NOMO-1 (cell line): ENCODE results near the gene SEC61B.

Experiments used
- DNase-seq, 2 experiments: peaks; one replicate each; lab custom pipeline; 2025; ENCODE audit not compliant: unreplicated experiment in 2 of 2; lab: John Stamatoyannopoulos, UW

Gene SEC61B

DNA sequence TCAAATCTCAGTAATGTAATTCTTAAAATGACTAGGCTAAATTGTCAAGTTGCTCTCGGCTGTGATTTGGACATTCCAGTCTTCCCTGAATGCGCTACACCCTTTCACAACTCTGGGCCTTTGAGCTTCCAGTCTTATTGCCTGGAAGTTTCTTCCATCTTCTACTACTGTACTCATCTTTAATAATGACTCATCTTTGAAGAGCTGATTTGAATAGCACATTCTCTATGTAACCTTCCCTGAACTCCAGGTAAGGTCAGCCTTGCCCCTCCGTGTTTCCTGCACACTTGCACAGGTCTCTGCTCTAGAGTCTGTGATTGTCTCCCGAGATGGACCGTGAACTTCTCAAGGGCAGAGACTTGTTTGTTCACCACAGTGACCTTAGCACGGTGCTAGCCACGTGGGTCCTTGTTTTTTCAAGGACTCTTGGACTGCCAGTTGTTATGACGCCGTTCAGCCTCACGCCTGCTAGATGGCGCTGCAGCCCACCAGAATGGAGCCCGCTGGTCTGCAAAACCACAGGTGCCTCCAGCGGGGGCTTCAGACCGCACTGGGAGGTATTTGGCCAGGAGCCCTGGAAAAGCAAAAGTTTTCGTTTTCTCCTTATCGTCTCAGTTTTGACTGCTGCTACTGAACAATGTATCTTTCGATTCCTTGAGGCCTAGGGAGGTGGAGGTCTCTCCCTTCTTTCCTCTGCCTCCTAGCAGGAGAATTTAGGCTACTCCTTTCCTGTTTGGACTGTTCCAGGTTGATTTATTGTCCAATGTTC lies 44.4 kb downstream of the SEC61B start:
- peak; percentile 26 to 60 for DNase-seq

DNA sequence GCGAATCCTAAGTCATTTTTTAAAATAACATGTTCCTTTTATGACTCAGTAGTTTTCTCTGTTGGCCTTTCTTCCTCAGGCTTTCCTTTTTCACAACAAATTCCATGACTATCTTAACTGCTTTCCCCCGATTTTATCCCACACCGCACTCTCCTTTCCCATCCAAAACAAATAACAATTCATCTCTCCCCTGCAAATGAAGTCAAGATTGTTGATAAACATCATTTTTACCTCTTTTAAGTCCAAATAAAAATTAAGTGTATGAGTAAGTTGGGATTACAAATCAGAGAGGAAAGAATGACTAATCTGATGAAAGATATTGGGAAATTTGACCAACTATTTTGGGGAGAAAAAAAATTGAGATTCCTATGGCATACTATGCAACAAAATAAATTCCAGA lies 47.3 kb downstream of the SEC61B start:
- no peak for DNase-seq

DNA sequence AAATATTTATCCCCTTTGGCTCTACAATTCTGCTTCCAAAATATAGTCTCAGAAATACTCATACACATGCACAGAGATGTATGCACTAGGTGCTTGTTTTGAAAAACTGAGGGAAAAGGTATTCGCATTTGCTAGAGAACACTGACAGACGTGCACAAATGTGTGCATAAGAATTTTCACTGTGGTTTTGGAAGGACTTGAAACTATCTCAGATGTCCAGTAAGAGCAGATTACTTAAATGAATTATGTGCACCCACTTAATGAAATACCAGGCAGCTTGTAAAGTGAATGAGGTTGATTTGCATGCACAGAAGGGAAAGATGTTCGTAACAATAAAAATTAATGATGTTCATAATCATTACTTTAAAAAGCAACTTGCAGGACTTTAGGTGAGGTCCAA lies 48.4 kb downstream of the SEC61B start:
- DNase-seq, result no peak

DNA sequence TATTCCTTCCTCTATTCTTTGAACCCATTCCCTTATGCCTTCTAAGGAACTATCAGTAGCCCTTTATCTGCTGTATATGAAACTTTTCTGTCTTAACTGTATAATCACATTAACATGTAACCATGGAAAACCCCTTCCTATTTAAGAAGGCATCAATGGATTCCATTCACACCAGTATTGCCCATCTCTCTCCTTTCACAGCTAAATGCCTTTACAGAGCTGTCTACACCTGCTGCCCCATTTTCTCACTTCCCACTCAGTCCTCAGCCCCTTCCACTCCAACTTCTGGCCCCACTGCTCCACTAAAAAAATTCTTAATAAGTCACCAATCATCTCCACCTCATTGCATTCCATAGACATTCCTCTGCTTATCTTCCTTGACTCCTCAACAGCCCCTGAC lies 50.8 kb downstream of the SEC61B start:
- no peak for DNase-seq

DNA sequence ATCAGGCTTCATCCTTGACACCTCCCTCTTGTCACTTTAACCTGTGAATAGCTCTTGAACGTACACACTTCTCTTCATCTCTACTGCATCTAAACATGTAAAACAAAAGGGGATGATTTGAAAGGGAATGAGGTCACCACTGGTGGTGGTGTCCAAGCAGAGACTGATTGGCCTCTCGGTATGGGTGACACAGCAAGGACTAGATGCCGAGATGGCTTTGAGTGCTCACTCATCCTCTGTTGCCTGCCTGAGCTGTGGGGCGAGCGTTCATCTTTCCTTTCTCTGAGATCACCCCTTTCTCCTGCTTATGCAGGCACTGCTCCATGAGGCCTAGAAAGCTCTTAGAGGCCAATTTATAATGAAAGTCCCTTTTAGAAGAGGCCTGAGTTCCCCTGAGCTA lies 51.9 kb downstream of the SEC61B start:
- DNase-seq, result no peak

DNA sequence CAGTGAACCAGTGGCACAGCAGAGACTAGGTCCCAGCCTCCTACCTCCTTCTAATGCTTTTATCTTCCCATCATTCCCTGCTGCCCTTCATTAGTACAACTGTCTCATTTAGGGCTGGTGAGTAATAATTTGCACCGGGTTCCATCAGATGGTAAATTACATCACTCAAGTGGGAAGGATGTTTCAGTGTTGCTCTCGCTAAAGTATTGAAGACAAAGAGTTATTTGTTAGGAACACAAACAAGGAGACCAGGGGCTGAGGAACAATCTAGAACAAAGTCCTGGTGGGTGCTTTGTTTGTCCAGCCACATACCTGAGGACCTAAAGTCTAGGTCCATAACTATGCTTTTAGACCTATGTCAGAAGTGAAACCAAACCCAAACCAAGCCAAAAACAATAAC lies 52.4 kb downstream of the SEC61B start:
- no peak for DNase-seq
